Stimulated activated naive CD8-positive, alpha-beta T cell treated with anti-CD3 and anti-CD28 coated beads, Interleukin-15, Interleukin-2, amounts not matched to agents 100 ng/mL and 50 ng/mL, for 24 hours (primary cell): ENCODE measurements around the gene MGLL.

ENCODE experiments used
- H3K27ac Mint-ChIP-seq: one replicate; pipeline ENCODE4 v1.8.0; 2021; ENCODE audit warnings: mild to moderate bottlenecking, mixed read lengths
- H3K27me3 Mint-ChIP-seq: one replicate; pipeline ENCODE4 v1.8.0; 2021; ENCODE audit warnings: mixed read lengths
- H3K36me3 Mint-ChIP-seq: one replicate; pipeline ENCODE4 v1.8.0; 2021; ENCODE audit warnings: low read depth, mixed read lengths
- H3K4me1 Mint-ChIP-seq: one replicate; pipeline ENCODE4 v1.8.0; 2021; ENCODE audit warnings: low read depth, mixed read lengths
- H3K4me3 Mint-ChIP-seq: one replicate; pipeline ENCODE4 v1.8.0; 2021; ENCODE audit warnings: mild to moderate bottlenecking, mixed read lengths
- H3K9me3 Mint-ChIP-seq: one replicate; pipeline ENCODE4 v1.8.0; 2021; ENCODE audit warnings: mixed read lengths

MGLL gene

DNA sequence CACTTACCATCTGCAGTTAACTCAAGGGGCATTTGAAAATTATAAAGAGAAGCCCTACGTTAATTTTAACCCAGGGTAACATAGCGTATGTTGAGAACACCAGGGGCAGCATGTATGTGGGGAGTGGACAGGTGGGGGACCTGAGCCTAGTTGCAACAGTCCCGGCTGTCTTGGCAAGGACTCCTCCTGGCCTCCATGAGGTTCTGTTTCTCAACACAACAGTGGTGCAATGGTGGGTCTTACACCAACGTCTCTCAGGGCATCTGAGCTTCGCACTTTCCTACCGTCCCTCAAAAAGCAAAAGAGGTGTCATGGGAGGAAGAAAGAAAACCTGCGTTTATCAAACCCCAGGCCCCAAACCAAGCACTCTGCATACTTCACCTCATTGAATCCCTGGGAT, 50.6 kb downstream of the MGLL start:
- Mint-ChIP-seq H3K4me3 (no peak overlapping the region), H3K9me3 (peaks cover 9% of the 10 kb centered on the region), H3K4me1 (peaks cover 21% of the 10 kb centered on the region), H3K27ac (no peak overlapping the region), H3K27me3 (peaks cover 3% of the 10 kb centered on the region), H3K36me3 (peaks cover 6% of the 10 kb centered on the region)

DNA sequence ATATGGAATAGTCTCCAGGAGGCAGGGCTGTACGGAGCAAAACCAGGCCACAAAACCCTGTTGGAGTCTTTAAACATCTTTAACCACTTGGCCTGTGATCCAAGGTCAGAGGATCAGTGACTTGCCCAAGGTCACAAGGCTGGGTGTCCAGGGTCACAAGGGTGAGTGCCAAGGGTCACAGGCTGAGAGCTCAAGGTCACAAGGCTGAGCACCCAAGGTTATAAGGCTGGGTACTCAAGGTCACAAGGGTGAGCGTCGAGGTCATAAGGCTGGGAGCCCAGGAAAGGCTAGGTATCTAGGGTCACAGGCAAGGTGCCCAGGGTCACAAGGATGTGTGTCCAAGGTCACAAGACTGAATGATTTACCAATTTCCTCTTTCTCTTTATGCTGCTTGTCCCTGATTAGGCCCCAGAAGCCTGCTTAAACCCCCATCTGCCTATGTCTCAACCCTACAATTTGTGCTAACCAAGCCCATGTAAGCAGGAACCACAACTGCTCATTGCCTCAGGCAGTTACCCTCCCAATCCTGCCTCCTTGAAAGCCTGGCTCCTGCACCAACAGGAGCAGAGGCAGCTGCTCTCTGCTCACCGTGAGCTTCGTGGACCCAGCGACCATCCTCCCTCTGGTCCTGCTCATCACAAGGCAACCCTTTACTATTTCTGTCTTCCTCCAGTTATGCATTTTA, 51.5 kb downstream of the MGLL start:
- Mint-ChIP-seq H3K4me3 (no peak overlapping the region), H3K27ac (no peak overlapping the region), H3K36me3 (peaks cover 4% of the 10 kb centered on the region), H3K27me3 (peaks cover 3% of the 10 kb centered on the region), H3K4me1 (peaks cover 16% of the 10 kb centered on the region), H3K9me3 (peaks cover 8% of the 10 kb centered on the region)

DNA sequence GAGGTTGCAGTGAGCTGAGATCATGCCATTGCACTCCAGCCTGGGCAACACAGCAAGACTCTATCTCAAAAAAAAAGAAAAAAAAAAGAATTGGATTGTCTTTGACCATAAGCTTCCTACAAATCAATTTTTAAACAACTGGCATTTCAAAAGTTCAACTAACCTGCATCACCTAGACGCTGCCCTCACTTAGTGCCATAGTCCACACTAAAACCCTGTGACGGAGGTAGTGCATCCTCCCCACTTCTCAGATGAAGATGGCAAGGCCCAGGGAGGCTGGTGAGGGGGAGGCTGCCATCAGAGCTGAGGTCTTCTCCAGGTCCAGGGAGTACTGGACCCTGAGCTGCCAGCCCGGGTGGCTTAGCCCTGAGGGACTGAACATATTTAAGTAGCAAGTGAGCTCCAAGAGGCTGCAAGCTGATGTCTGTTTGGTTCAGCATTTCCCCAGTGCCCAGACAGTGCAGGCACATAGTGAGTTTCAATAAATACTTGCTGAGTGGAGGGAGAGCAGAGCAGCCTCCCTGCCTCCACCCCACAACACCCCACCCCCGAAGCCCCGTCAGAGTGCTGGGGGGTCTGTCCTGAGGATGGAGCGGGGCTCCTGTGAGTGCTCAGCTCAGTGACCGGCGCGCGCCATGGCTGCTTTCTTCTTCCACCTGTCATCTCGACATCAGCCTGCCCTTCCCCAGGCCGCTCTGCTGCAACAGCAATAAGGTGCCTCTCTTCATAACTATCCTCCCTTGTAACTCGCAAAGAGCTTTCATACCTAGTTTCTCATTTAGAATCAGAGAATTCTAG, 52.8 kb downstream of the MGLL start:
- Mint-ChIP-seq H3K27me3 (peaks cover 3% of the 10 kb centered on the region), H3K4me3 (no peak overlapping the region), H3K4me1 (peaks cover 9% of the 10 kb centered on the region), H3K36me3 (peaks cover 4% of the 10 kb centered on the region), H3K9me3 (peaks cover 8% of the 10 kb centered on the region), H3K27ac (no peak overlapping the region)

DNA sequence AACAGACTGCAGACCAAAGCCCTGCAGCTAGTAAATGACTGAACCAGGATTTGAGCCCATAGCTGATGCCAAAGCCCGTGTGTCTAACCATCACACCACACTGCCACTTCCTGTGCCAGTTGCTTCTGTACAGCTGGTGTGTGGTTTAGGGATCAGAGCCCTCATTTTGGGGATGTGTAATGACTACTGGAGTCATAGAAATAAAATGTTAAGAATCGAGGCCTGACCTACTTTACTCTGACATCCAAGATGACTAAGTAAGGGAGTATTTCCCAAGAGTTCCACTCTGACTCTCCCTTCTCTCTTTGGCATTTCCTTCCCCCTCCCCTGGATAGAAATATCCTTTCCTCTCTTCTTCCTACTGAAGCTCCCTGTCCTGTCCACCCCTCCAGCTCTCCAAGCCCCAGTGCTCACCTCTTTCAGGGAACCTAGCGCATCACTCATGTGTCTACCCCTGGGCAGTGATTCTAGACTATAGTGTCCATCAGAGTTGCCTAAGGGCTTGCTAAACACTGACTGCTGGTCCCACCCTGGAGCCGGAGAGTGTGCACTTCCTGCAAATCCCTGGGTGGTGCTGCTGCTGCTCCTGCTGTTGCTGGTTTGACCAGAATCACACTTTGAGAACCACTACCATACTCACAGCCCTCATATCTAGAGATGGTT, 53.8 kb downstream of the MGLL start:
- Mint-ChIP-seq H3K27me3 (peaks cover 3% of the 10 kb centered on the region), H3K36me3 (peaks cover 4% of the 10 kb centered on the region), H3K9me3 (peaks cover 8% of the 10 kb centered on the region), H3K27ac (no peak overlapping the region), H3K4me3 (no peak overlapping the region), H3K4me1 (peaks cover 14% of the 10 kb centered on the region)

DNA sequence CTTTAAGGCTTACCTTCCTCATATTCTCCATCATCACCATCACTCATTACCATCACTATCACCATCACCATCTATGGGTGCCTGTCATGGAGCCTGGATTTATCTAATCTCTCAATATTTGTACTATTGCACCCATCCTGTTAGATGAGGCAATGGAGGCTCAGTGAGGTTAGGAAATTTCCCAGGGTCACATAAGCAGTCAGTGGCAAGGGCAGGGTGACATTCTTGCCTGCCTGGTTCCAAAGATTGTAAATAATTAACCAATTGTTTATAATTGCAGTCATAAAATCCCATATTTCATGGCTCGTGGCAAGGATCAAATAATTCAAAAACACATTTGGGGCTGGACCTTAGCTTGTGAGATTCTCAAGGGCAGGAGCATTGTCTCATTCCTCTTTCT, 55.2 kb downstream of the MGLL start:
- peaks cover 8% of the 10 kb centered on the region for H3K9me3 Mint-ChIP-seq
- H3K4me3 Mint-ChIP-seq: no peak overlapping the region
- H3K27me3 Mint-ChIP-seq: peaks cover 3% of the 10 kb centered on the region
- H3K4me1 Mint-ChIP-seq: peaks cover 24% of the 10 kb centered on the region
- H3K27ac Mint-ChIP-seq: no peak overlapping the region
- H3K36me3 Mint-ChIP-seq: peaks cover 4% of the 10 kb centered on the region

DNA sequence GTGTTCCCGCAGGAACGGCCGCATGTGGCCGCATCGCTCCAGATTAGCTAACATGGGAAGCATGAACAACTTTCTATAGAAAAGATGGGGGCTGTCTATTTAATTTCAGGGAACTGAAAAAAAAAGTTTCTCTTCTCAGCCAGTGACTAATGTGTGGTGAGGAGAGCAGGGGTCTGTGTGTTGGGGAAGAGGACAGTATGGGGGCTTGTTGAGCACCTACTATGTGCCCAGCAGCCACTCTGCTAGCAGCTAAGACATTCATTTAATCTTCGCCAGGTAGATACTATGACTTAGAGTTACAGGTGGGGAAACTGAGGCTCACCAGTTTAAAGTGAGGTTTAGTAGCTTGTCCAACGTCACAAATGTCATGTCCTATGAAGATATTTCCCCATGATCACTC, 56.6 kb downstream of the MGLL start:
- Mint-ChIP-seq H3K9me3 (peaks cover 8% of the 10 kb centered on the region), H3K4me3 (no peak overlapping the region), H3K4me1 (peaks cover 31% of the 10 kb centered on the region), H3K36me3 (peaks cover 4% of the 10 kb centered on the region), H3K27ac (peak overlapping the region; percentile 20), H3K27me3 (peaks cover 3% of the 10 kb centered on the region)

DNA sequence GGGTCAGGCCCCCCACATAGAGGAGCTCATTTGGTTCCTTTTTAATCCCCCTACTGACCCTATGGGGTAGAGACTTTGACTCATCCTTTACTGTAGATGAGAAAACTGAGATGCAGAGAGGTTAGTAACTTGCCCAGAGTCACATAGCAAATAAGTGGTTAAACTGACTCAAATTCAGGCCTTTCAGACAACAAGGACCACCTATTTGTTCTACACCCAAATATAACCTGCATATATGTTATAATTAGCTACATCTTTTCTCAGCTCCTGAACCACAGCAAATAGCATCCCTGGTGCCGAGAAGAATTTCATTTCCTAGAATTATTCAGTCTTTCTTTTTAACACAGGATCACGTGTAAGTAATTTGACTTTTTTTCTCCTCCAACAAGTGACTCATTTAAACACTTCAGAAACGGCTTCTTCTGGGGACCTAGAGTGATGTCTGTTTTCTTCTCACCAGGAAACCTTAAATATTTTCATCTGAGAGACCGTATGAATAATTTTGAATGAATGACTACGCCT, 57.4 kb downstream of the MGLL start:
- Mint-ChIP-seq H3K4me3 (no peak overlapping the region), H3K9me3 (peaks cover 8% of the 10 kb centered on the region), H3K27ac (peak overlapping the region; percentile 31), H3K27me3 (peaks cover 3% of the 10 kb centered on the region), H3K36me3 (peaks cover 4% of the 10 kb centered on the region), H3K4me1 (peaks cover 31% of the 10 kb centered on the region)

DNA sequence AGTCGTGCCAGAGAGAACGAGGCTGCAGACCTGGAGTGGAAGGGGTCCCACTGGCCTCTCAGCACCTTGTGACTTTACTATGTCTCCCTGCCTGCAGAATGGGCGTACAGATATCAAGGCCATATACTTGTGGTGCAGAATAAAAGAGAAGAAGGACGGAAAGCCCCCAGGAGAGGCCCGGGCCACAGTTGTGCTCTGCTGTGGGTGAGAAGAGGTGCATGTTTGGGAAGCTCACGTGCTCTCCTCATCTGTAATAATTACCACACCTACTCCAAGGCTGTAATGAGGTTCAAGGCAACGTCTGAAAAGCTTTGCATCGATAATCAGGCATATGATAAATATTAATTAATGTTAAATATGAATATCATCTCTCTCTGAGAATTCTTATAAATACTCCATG, 58.0 kb downstream of the MGLL start:
- Mint-ChIP-seq H3K9me3 (peaks cover 8% of the 10 kb centered on the region), H3K4me1 (peaks cover 31% of the 10 kb centered on the region), H3K27me3 (peaks cover 3% of the 10 kb centered on the region), H3K27ac (no peak overlapping the region), H3K4me3 (no peak overlapping the region), H3K36me3 (peaks cover 4% of the 10 kb centered on the region)

DNA sequence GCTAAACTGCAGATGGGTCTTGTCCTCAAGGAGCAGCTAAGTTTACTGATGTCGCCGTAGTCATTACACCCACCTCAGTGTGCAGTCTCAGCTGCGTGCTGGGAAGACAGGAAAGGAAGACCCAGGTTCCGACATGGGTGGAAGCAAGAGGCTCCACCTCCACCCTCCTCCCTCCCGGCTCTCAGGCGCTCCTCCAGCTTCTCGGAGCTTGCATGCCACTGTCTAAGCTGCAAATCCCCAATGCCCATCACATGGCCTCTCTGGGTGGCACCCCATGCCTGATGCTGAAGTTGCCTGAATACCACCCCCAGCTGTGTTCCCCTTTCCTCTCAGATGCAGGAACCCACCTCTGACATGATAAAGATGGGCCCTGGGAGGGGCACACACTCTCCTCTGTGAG, 58.5 kb downstream of the MGLL start:
- H3K4me3 Mint-ChIP-seq: no peak overlapping the region
- peaks cover 4% of the 10 kb centered on the region for H3K36me3 Mint-ChIP-seq
- peaks cover 8% of the 10 kb centered on the region for H3K9me3 Mint-ChIP-seq
- peaks cover 3% of the 10 kb centered on the region for H3K27me3 Mint-ChIP-seq
- H3K27ac Mint-ChIP-seq: no peak overlapping the region
- peaks cover 31% of the 10 kb centered on the region for H3K4me1 Mint-ChIP-seq

DNA sequence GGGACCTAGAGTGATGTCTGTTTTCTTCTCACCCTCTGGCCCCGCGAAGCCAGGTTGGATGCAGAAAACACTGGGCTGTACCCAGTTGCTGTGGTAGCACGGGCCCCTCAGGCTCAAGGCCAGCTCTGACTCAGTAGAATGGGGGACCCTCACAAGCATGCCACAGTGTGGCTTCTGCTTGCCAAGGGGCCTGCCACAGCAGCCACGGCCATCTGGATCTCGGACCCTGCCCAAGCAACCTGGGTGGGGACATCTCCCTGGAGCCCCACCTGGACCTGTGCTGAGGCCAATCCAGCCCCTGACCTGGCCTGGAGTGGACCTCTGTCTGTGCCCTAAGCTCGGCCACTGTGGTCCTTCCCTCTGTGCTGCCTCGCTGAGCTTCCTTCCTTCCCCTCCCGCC, 59.0 kb downstream of the MGLL start:
- Mint-ChIP-seq H3K27me3 (peaks cover 3% of the 10 kb centered on the region), H3K9me3 (peaks cover 4% of the 10 kb centered on the region), H3K27ac (no peak overlapping the region), H3K36me3 (peaks cover 4% of the 10 kb centered on the region), H3K4me1 (peaks cover 31% of the 10 kb centered on the region), H3K4me3 (no peak overlapping the region)

DNA sequence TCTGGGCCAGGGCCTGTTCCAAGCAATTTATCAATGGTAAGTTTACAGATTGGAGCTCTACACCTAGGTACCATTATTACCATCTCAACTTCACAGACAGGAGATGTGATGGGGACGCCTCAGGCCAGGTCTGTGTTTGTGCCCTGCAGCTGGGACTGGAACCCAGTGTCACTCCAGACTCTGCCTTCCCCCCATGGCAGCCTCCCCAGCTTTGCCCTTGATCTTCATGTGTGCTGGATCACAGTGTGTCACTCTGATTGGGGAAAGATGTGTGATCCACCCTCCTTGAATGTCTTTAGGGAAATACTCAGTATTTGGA, 59.6 kb downstream of the MGLL start:
- Mint-ChIP-seq H3K36me3 (peaks cover 4% of the 10 kb centered on the region), H3K4me1 (peaks cover 31% of the 10 kb centered on the region), H3K9me3 (peaks cover 4% of the 10 kb centered on the region), H3K27ac (no peak overlapping the region), H3K4me3 (no peak overlapping the region), H3K27me3 (peaks cover 3% of the 10 kb centered on the region)

DNA sequence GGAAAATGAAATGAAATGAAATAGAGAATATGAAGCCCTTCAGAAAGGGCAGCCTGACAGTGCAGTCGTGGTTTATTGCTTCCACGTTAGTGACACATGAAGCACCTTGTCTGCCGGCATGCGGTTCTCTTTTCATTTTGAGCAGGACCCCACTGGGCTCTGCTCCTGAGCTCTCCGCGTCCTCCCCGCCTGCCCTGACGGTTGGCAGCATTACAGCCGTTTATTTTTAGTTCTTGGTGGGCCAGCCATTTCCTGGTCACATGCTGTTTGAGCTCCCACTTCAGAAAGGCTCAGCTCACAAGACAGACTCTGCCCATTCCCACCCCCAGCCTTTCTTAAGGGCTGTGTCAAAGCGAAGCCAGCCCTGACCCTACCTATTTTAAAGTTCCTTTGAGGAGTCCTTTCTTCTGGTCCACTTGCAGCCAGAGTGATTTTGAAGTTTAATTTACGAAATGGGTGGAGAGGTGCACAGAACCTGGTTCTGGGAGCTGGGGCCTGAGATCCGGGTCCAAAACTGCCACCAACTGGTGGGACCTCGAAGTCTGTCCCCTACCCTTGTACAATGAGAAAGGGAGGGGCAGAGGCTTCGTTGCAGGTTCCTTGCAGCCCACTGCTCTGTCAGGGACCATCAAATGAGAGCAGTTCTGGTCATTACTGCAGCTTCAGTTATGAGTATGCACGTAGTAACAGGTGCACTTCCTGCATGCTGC, 60.1 kb downstream of the MGLL start:
- H3K9me3 Mint-ChIP-seq: peaks cover 4% of the 10 kb centered on the region
- H3K4me1 Mint-ChIP-seq: peaks cover 31% of the 10 kb centered on the region
- H3K4me3 Mint-ChIP-seq: peak overlapping the region; percentile 35
- peak overlapping the region; percentile 45 for H3K27ac Mint-ChIP-seq
- peaks cover 3% of the 10 kb centered on the region for H3K36me3 Mint-ChIP-seq
- peaks cover 3% of the 10 kb centered on the region for H3K27me3 Mint-ChIP-seq

DNA sequence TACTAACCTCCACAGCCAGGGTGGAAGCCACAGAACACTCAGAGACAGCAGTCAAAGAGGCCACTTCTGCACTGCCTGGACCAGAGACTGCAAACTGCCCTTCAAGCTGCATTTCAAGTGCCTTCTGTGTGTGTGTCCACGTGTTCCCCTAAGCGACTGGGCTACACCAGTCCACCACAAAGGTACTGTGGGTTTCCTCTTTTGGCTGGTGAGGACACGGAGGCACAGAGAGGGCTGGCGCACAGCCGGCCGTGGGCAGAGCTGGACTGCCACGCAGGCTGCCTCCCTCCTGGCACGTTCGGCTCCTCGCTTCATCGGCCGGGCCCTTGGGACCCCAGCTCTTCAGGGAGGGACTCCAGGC, 60.9 kb downstream of the MGLL start:
- Mint-ChIP-seq H3K27ac (no peak overlapping the region), H3K27me3 (no peaks in the 10 kb centered on the region), H3K4me3 (peak overlapping the region; percentile 35), H3K4me1 (peaks cover 33% of the 10 kb centered on the region), H3K9me3 (no peaks in the 10 kb centered on the region), H3K36me3 (no peaks in the 10 kb centered on the region)

DNA sequence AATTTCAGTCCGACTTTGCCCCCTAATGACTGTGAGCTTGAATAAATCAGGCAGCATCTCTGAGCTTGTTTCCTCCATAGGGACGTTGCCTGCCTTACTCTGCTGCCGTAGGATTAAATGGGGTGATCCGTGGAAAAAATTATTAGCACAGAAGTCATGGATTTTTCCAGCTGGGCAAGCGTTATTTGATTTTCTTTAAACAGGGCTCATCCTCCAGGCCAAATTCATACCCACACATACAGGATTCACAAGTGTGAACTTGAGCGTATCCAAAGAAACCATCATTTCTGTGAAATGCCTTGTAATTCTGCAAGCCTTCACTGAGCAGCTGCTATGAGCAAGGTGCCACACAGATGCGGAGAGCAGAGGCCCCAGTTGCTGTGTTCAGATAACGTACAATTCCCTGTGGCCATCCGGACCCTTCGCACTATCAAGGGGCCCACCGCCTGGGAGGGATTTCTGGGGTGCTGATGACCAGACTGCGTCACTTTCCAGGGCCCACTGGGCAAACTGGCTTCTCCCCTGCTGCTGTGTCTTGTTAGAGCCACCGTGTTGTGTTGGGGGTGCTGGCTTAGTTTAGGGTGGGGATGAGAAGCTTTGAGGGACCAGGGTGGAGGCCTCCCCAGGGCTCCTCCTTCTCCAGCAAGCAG, 61.4 kb downstream of the MGLL start:
- Mint-ChIP-seq H3K4me3 (no peak overlapping the region), H3K36me3 (no peaks in the 10 kb centered on the region), H3K27ac (no peak overlapping the region)

More for the DNA sequence above, 61.4 kb downstream of the MGLL start:
- Mint-ChIP-seq H3K27me3 (no peaks in the 10 kb centered on the region), H3K9me3 (no peaks in the 10 kb centered on the region), H3K4me1 (peaks cover 34% of the 10 kb centered on the region)
